ENCODE data around the gene PILRA. TPM values are rescaled to one million over a fixed set of nuclear protein-coding genes. Genes with fewer than 3 reads are reported as not detected.

Gene PILRA
- total and polyA plus RNA-seq, 4 donors, result 1.5 to 3.5 (median 3.1) TPM

- WGBS, result 91% methylated on average over 16 of the region's 16 CpGs
- no peak for DNase-seq (ENCODE audit: low spot score)
- no peak overlapping the region for H3K27ac ChIP-seq (ENCODE audit: low read depth in 1 of 2, low read length in 2 of 2)
Measured at GRCh38 chr7:100366411-100367250, 6.7 kb upstream of the PILRA start.

GRCh38 chr7:100367251-100367620 is 6.1 kb upstream of the PILRA start:
- H3K4me3 ChIP-seq (ENCODE audit: low read depth in 1 of 3, low read length in 3 of 3), result no peak overlapping the region
- H3K4me1 ChIP-seq (ENCODE audit: control insufficient read depth in 4 of 4, insufficient read depth in 4 of 4, low read length in 3 of 4), result no peaks in the 10 kb centered on the region
- H3K9ac ChIP-seq (ENCODE audit: low read depth in 1 of 2, low read length in 2 of 2), result no peak overlapping the region
- no peaks in the 10 kb centered on the region for H3K27me3 ChIP-seq (ENCODE audit: control insufficient read depth in 4 of 4, insufficient read depth in 4 of 4, low read length in 3 of 4)
- 96% methylated on average over 8 of the region's 8 CpGs for WGBS
- TF ChIP-seq NR2F2 (IDR thresholded peaks at IDR 0.05), result no peak
- no peak for TF ChIP-seq MAX (IDR thresholded peaks at IDR 0.05)
- TF ChIP-seq EGR1 (IDR thresholded peaks at IDR 0.05; ENCODE audit: low read depth in 2 of 2), result no peak
- no peak for TF ChIP-seq HNF4A (conservative IDR thresholded peaks at IDR 0.05)
- TF ChIP-seq FOXA2 (IDR thresholded peaks at IDR 0.05), result no peak
- TF ChIP-seq RXRA (IDR thresholded peaks at IDR 0.05), result no peak
- no peak for TF ChIP-seq GABPA (IDR thresholded peaks at IDR 0.05 in 1 of 2, conservative IDR thresholded peaks at IDR 0.05 in 1 of 2)
- TF ChIP-seq FOXA1 (IDR thresholded peaks at IDR 0.05), result no peak
- no peak for TF ChIP-seq ATF3 (IDR thresholded peaks at IDR 0.05)
- no peak for TF ChIP-seq TAF1 (conservative IDR thresholded peaks at IDR 0.05)
- no peak for TF ChIP-seq YY1 (IDR thresholded peaks at IDR 0.05)
- no peak for TF ChIP-seq REST (IDR thresholded peaks at IDR 0.05)
- TF ChIP-seq JUND (IDR thresholded peaks at IDR 0.05), result no peak
- no peak for TF ChIP-seq SP1 (IDR thresholded peaks at IDR 0.05)
- TF ChIP-seq HNF4G (IDR thresholded peaks at IDR 0.05), result no peak
- no peak for TF ChIP-seq RAD21 (IDR thresholded peaks at IDR 0.05)
- TF ChIP-seq ZBTB33 (IDR thresholded peaks at IDR 0.05), result no peak
- TF ChIP-seq CTCF (IDR thresholded peaks at IDR 0.05; ENCODE audit: low read depth, low read length, missing input control), result no peak
- no peak for DNase-seq (ENCODE audit: low spot score)
- H3K27ac ChIP-seq (ENCODE audit: low read depth in 1 of 2, low read length in 2 of 2), result no peak overlapping the region
- no peaks in the 10 kb centered on the region for H3K9me3 ChIP-seq (ENCODE audit: control insufficient read depth in 4 of 4, low read length in 3 of 4)
- peaks cover 0 to 12% (median 8%) of the 10 kb centered on the region in 4 donors for H3K36me3 ChIP-seq (ENCODE audit: control insufficient read depth in 4 of 4, insufficient read depth in 3 of 4, low read depth in 1 of 4, low read length in 3 of 4)

More at GRCh38 chr7:100366411-100367250, 6.7 kb upstream of the PILRA start:
- Histone ChIP-seq H3K4me1 (ENCODE audit: control insufficient read depth in 4 of 4, insufficient read depth in 4 of 4, low read length in 3 of 4) (no peaks in the 10 kb centered on the region), H3K36me3 (ENCODE audit: control insufficient read depth in 4 of 4, insufficient read depth in 3 of 4, low read depth in 1 of 4, low read length in 3 of 4) (peaks cover 0 to 18% (median 14%) of the 10 kb centered on the region in 4 donors), H3K9ac (ENCODE audit: low read depth in 1 of 2, low read length in 2 of 2) (no peak overlapping the region), H3K9me3 (ENCODE audit: control insufficient read depth in 4 of 4, low read length in 3 of 4) (no peaks in the 10 kb centered on the region), H3K4me3 (ENCODE audit: low read depth in 1 of 3, low read length in 3 of 3) (no peak overlapping the region), H3K27me3 (ENCODE audit: control insufficient read depth in 4 of 4, insufficient read depth in 4 of 4, low read length in 3 of 4) (no peaks in the 10 kb centered on the region)
- TF ChIP-seq FOXA1 (IDR thresholded peaks at IDR 0.05), result no peak
